Testis (tissue), 3 donors: Measurements from ENCODE around the gene PRLR. TPM values are rescaled to one million over a fixed set of nuclear protein-coding genes. Genes with fewer than 3 reads are reported as not detected.

Source experiments
- DNase-seq: peaks from one replicate; pipeline ENCODE4 v3.0.0-alpha.2; 2019
- H3K27ac ChIP-seq, 2 donors: fragments of 200-600 bp; sonication (generic); one replicate each; pipeline ENCODE4 v1.5.1; 2019
- H3K27me3 ChIP-seq: fragments of 200-600 bp; sonication (generic); one replicate; pipeline ENCODE4 v1.5.1; 2019
- H3K36me3 ChIP-seq: fragments of 200-600 bp; sonication (generic); one replicate; pipeline ENCODE4 v1.5.1; 2017; ENCODE audit warnings: low read depth; ENCODE audit errors: missing control alignments
- H3K4me1 ChIP-seq: fragments of 200-600 bp; sonication (generic); one replicate; pipeline ENCODE4 v1.5.1; 2019
- H3K4me3 ChIP-seq, 2 donors: fragments of 200-600 bp; sonication (generic); one replicate each; pipeline ENCODE4 v1.5.1; 2017 to 2019
- H3K9me3 ChIP-seq: fragments of 200-600 bp; sonication (generic); one replicate; pipeline ENCODE4 v1.5.1; 2017
- POLR2A ChIP-seq: fragments of 450-650 bp; IDR thresholded peaks from one replicate; pipeline ENCODE4 v1.6.1; 2017; ENCODE audit warnings: antibody characterized with exemption, mild to moderate bottlenecking, moderate library complexity
- WGBS, 2 donors: methylation state at CpG; one replicate each; pipeline ENCODE4 v1.1.5; 2018; 5-methylcytosine and 5-hydroxymethylcytosine counted together
- intact Hi-C: fragments of 100-400 bp; cut with DNase I; formaldehyde crosslinking; loops from one replicate; pipeline ENCODE4 v1.15.1; 2023; ENCODE audit warnings: low total_unique reads
- polyA plus RNA-seq: library from polyadenylated mRNA; stranded (reverse); fragments of 350-450 nt; fragmentation: Illumina TruSeq; extraction: RNeasy Lipid Tissue Mini Kit (QIAGEN cat#74804); gene quantifications from one replicate; pipeline ENCODE4 v1.2.3, GENCODE V29; 2014; ENCODE audit warnings: low read depth, low replicate concordance; ENCODE audit not compliant: insufficient read depth
- total RNA-seq, 2 donors: library from RNA; depleted of rRNA; stranded (reverse); fragments of >200 nt; gene quantifications; one replicate each; pipeline ENCODE4 v1.2.3, GENCODE V29; 2016
- TF ChIP-seq, protein P1 (sequence below), 3 experiments: fragments of 450-650 bp in 2 of 3; fragments of 200-600 bp in 1 of 3; sonication (generic) in 1 of 3; IDR thresholded peaks; one replicate each; pipeline ENCODE4 v1.5.1; 2016 to 2019; ENCODE audit warnings: antibody characterized with exemption in 3 of 3, mild to moderate bottlenecking in 2 of 3, moderate library complexity in 1 of 3

Gene PRLR
- total and polyA plus RNA-seq, 3 donors from 2014 or later = 1.6 to 6.3 (median 2.2) TPM

DNA sequence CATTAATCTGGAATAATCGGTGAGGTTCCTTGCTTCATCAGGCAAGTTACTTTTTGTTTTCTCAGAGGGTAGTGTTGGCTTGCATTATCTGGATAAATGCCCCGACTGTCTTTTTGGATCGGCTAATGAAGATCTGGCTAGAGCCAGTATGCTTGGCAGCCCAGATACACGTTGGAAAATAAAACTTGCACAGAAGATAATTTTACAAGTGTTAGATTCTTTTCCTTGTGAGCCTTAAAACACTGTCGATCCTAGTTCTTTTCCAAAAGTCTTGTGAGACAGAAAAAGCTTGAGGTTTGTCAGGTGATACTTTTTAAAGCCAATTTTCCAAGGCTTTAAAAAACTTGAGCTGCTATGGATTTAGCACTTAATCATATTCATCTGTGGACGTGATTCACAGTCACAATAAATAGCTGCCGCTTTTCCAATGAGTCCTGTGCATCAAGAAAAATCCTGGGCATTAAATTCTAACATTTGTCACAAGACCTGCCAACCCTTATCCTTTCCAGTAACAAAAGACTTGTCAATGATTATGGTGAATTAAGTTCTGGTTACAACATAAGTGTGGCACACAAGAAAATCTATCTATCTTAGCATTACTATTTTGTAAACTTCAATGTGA, 68.5 kb downstream of the PRLR start:
- intact Hi-C loops = no loop called here
- 57 to 58% methylated on average over 7 of the region's 7 CpGs for WGBS, 2 donors
- no peak for DNase-seq

DNA sequence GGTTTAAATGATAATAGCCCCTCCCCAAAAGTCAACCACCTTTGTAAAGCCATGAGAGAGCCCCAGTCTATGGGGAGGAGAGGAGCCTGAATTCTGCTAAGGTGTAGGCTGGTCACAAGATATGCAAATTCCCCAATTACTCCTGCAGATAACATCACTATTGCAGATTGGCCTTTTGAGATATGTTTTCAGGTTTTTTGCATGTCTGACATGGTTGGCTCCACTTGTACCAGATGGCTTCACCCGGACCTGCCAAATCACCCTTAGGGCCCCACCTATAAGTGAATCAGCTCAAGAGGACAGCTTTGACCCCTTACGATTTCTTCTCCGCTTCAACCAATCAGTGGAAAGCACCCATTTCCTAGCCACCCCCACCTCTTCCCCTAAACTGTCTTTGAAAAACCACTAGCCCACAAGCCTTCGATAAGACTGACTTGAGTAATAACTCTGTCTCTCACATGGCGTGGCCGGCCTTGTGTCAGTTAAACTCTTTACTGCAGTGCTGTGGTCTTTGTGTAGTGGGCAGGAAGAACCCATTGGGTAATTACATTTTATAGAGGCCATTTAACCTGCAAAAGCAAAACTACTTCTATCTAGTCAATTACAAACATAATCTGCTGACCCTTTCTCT, 69.7 kb downstream of the PRLR start:
- Histone ChIP-seq H3K27ac (peak overlapping the region in 1 of 2 donors; percentile 71), H3K4me1 (peaks cover 22% of the 10 kb centered on the region), H3K36me3 (no peaks in the 10 kb centered on the region), H3K9me3 (no peaks in the 10 kb centered on the region), H3K27me3 (no peaks in the 10 kb centered on the region), H3K4me3 (no peak overlapping the region)
- 83 to 94% methylated on average over 6 of the region's 6 CpGs for WGBS, 2 donors
- DNase-seq = no peak
- TF ChIP-seq, protein P1, sequence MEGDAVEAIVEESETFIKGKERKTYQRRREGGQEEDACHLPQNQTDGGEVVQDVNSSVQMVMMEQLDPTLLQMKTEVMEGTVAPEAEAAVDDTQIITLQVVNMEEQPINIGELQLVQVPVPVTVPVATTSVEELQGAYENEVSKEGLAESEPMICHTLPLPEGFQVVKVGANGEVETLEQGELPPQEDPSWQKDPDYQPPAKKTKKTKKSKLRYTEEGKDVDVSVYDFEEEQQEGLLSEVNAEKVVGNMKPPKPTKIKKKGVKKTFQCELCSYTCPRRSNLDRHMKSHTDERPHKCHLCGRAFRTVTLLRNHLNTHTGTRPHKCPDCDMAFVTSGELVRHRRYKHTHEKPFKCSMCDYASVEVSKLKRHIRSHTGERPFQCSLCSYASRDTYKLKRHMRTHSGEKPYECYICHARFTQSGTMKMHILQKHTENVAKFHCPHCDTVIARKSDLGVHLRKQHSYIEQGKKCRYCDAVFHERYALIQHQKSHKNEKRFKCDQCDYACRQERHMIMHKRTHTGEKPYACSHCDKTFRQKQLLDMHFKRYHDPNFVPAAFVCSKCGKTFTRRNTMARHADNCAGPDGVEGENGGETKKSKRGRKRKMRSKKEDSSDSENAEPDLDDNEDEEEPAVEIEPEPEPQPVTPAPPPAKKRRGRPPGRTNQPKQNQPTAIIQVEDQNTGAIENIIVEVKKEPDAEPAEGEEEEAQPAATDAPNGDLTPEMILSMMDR (IDR thresholded peaks at IDR 0.05) = no peak
- TF ChIP-seq POLR2A = no peak
- intact Hi-C loops = no loop called here

More for the DNA sequence above, 68.5 kb downstream of the PRLR start:
- Histone ChIP-seq H3K4me3 (no peak overlapping the region), H3K4me1 (peaks cover 22% of the 10 kb centered on the region), H3K9me3 (no peaks in the 10 kb centered on the region), H3K27me3 (no peaks in the 10 kb centered on the region), H3K36me3 (no peaks in the 10 kb centered on the region), H3K27ac (peak overlapping the region in 1 of 2 donors; percentile 71)
- TF ChIP-seq, protein P1 (IDR thresholded peaks at IDR 0.05) = no peak
- no peak for TF ChIP-seq POLR2A

DNA sequence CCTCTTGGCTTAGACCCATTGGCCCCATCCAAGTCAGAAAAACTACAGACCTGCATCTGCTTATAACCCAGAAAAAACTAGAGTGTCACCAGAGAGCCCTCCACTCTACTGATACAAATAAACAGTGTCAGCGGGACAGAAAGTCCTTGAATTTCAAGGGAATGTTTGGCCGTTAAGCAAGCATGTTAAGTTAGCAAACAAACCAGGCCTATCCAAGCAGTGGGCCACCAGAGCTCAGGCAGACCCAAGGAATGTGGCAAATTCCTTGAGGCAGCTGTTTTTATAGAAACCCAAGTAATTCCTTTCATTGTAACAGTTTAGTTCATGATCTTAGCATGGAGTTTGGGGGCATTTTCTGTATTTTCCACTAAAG, 70.9 kb downstream of the PRLR start:
- H3K27ac ChIP-seq = peak overlapping the region in 1 of 2 donors; percentile 64
- intact Hi-C loops = no loop called here

DNA sequence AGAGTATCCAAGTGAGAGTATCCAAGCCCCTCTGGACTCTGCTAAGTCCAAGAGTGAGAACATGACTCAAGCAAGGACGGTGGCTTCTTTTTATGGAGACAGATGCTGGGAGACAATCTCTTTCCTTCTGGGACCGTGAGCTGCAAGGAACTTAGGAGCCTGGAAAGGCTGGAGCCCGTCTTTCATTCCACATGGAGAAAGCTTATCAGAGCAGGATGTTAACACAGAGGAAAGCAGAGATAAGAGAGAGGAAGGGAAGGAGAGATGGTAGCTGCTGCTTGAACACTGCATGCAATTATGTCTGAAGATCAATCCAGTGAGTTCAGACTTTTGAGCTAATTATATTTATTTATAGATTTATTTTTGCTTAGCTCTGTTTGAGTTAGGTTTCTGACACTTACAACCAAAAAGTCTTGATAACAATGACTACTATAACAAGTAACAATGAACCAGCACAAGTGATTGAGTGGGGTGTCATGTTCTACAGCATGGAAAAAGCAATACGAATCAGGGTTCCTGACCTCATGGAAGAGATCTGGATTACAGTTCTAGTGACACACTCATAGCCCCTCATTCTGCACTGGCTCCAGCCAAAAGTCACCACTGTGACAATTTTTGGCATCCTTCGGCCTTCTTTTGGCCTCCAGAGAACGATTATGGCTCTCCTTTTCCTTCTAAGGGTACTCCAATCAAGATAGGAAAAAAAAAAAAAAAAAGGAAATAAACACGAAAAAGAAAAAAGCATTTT, 71.5 kb downstream of the PRLR start:
- TF ChIP-seq, protein P1 (IDR thresholded peaks at IDR 0.05) = no peak
- TF ChIP-seq POLR2A = no peak
- 51 to 56% methylated on average over 7 of the region's 7 CpGs for WGBS, 2 donors
- intact Hi-C loops = no loop called here
- DNase-seq = no peak
- Histone ChIP-seq H3K27me3 (no peaks in the 10 kb centered on the region), H3K9me3 (no peaks in the 10 kb centered on the region), H3K36me3 (no peaks in the 10 kb centered on the region), H3K27ac (peak overlapping the region; percentile 21 to 64), H3K4me1 (peaks cover 22% of the 10 kb centered on the region), H3K4me3 (no peak overlapping the region)

More for the DNA sequence above, 70.9 kb downstream of the PRLR start:
- Histone ChIP-seq H3K27me3 (no peaks in the 10 kb centered on the region), H3K4me3 (no peak overlapping the region), H3K9me3 (no peaks in the 10 kb centered on the region), H3K36me3 (no peaks in the 10 kb centered on the region), H3K4me1 (peaks cover 22% of the 10 kb centered on the region)
- DNase-seq = peak; percentile 44
- TF ChIP-seq, protein P1 (IDR thresholded peaks at IDR 0.05) = no peak
- TF ChIP-seq POLR2A = no peak
- 17 to 53% methylated on average over 2 of the region's 2 CpGs for WGBS, 2 donors
